GM12874 (cell line): ENCODE results near the gene FOXB1.

Experiments used
- TF ChIP-seq, protein P1 (sequence below): IDR thresholded peaks from 2 replicates; pipeline ENCODE4 v1.5.1; 2011; ENCODE audit warnings: low read depth, mild to moderate bottlenecking, control low read depth, low read length, moderate library complexity; ENCODE audit not compliant: insufficient read depth

FOXB1 gene

GRCh38 chr15:60004846-60005351 is 788 bp downstream of the FOXB1 start:
- TF ChIP-seq, protein P1, sequence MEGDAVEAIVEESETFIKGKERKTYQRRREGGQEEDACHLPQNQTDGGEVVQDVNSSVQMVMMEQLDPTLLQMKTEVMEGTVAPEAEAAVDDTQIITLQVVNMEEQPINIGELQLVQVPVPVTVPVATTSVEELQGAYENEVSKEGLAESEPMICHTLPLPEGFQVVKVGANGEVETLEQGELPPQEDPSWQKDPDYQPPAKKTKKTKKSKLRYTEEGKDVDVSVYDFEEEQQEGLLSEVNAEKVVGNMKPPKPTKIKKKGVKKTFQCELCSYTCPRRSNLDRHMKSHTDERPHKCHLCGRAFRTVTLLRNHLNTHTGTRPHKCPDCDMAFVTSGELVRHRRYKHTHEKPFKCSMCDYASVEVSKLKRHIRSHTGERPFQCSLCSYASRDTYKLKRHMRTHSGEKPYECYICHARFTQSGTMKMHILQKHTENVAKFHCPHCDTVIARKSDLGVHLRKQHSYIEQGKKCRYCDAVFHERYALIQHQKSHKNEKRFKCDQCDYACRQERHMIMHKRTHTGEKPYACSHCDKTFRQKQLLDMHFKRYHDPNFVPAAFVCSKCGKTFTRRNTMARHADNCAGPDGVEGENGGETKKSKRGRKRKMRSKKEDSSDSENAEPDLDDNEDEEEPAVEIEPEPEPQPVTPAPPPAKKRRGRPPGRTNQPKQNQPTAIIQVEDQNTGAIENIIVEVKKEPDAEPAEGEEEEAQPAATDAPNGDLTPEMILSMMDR: no peak

DNA sequence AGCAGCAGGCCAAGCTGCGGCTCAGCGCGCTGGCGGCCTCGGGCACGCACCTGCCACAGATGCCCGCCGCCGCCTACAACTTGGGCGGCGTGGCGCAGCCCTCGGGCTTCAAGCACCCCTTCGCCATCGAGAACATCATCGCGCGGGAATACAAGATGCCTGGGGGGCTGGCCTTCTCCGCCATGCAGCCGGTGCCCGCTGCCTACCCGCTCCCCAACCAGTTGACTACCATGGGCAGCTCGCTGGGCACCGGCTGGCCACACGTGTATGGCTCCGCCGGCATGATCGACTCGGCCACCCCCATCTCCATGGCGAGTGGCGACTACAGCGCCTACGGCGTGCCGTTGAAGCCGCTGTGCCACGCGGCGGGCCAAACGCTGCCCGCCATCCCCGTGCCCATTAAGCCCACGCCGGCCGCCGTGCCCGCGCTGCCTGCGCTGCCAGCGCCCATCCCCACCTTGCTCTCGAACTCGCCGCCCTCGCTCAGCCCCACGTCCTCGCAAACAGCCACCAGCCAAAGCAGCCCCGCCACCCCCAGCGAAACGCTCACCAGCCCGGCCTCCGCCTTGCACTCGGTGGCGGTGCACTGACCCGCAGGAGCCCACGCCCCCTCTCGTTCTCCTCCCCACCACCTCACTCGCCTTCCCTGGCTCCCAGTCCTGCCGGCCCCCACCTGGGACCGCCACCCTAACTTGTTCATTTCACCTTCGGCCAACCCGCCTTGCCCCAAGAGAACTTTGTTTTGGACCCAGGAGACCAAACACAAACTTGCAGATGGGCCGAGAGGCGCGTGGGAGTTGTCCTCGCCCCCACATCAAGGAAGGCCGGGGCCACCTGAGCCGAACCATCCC is 1.5 kb downstream of the FOXB1 start:
- TF ChIP-seq, protein P1: no peak

DNA sequence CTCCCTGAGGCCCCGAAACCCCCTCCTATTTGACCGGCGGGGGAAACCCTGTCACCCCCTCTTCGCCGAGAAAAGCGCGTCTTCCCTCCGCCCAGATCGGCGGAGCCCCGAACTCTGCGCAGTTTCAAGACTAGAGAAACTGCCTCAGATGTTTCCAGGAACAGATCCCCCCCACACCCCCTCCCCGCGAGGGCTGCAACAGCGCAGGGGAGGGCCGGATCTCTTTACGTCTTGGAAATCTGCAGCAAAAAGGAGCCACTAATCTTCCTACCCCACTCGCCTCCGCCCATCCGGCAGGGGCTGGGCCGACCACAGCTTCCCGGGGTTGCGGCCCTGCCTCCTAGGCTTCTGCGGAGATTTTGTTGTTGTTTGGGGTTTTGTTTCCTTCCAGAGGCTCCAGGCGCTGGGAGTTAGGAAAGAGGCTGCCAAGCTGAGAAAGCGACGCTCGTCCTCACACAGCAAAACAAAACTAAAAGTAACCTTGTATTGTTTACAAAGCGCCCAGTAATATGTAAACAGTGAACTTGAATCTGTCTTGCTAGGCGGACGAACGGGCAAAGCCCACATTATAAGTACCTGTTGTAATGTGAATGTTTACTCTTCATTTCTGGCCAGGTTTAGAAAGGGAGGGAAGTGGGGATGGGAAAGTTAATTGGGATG is 2.2 kb downstream of the FOXB1 start:
- TF ChIP-seq, protein P1: no peak

- TF ChIP-seq, protein P1: no peak
Observed at GRCh38 chr15:60006873-60007272, 2.8 kb downstream of the FOXB1 start.

DNA sequence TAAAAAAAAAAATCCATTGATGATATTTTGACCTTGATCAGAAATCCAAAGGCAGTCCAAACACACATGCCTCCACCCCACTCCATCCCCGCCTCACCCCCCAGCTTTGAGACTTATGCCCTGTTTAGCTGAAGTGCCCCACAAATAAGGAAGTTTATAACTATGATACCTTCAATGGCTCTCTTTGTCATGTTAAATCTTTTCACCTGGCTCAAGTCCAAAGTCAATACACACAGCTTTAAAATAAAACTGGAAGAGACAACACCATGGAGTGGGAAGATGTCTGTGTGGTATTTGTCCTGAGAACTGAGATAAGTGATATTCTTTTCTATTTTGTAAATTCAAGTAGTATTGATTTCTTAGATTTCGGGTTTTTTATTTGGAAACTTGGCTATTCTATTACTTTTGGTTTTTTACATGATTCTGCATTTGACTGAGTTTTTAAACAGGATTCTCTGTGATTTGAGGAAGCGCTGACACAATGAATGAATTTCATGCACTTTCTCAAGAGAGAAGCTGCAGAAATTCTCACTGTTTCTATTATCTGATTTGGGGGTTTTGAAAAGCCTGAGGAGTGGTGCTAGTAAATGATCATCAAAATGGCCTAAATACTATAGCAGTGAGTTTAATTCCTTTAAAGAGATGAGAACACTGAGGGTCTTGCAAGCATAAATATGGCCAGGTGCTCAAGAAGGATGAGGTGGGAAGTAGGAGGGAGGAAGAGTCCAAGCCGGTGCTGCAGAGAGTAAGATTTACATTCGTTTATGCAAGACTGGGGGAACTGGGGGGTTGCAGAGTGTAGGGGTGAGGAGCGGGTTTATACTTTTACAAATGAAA is 5.2 kb downstream of the FOXB1 start:
- TF ChIP-seq, protein P1: no peak

- TF ChIP-seq, protein P1: no peak
Observed at GRCh38 chr15:60009980-60010732, 6.0 kb downstream of the FOXB1 start.
